Measurements from ENCODE around the gene ADPRHL1.

Gene ADPRHL1

GRCh38 chr13:113413178-113413897 is 40.0 kb downstream of the ADPRHL1 start:
- DNase-seq: no peak

GRCh38 chr13:113412440-113412839 is 40.8 kb downstream of the ADPRHL1 start:
- DNase-seq: no peak

- no peak for DNase-seq
Measured at GRCh38 chr13:113411216-113412023, 41.9 kb downstream of the ADPRHL1 start.

GRCh38 chr13:113410472-113411201 is 42.7 kb downstream of the ADPRHL1 start:
- DNase-seq: no peak

GRCh38 chr13:113408562-113408961 is 44.7 kb downstream of the ADPRHL1 start:
- no peak for DNase-seq

- no peak for DNase-seq
Measured at GRCh38 chr13:113407531-113408393, 45.5 kb downstream of the ADPRHL1 start.

GRCh38 chr13:113407103-113407530 is 46.2 kb downstream of the ADPRHL1 start:
- no peak for DNase-seq

GRCh38 chr13:113406321-113407102 is 46.8 kb downstream of the ADPRHL1 start:
- no peak for DNase-seq

GRCh38 chr13:113405481-113406300 is 47.6 kb downstream of the ADPRHL1 start:
- DNase-seq: no peak

- DNase-seq: no peak
Measured at GRCh38 chr13:113404723-113405471, 48.4 kb downstream of the ADPRHL1 start.

- no peak for DNase-seq
Measured at GRCh38 chr13:113404366-113404722, 48.9 kb downstream of the ADPRHL1 start.

- DNase-seq: no peak
Measured at GRCh38 chr13:113403255-113404104, 49.8 kb downstream of the ADPRHL1 start.

GRCh38 chr13:113402471-113403254 is 50.6 kb downstream of the ADPRHL1 start:
- no peak for DNase-seq

- no peak for DNase-seq
Measured at GRCh38 chr13:113401452-113402415, 51.6 kb downstream of the ADPRHL1 start.

- no peak for DNase-seq
Measured at GRCh38 chr13:113400621-113401451, 52.5 kb downstream of the ADPRHL1 start.

- no peak for DNase-seq
Measured at GRCh38 chr13:113399755-113400149, 53.5 kb downstream of the ADPRHL1 start.
